GM12878 (cell line): Measurements from ENCODE around the gene FAIM.

ENCODE experiments used
- BCLAF1 ChIP-seq: fragments of 450-650 bp; IDR thresholded peaks from 2 replicates; pipeline ENCODE4 v1.6.1; 2017; ENCODE audit warnings: antibody characterized with exemption, mild to moderate bottlenecking, moderate library complexity
- EZH2 ChIP-seq: IDR thresholded peaks from 2 replicates; pipeline ENCODE4 v1.6.1; 2012; ENCODE audit warnings: low read depth, mild to moderate bottlenecking, control low read depth, inconsistent platforms, low read length, borderline replicate concordance; ENCODE audit not compliant: control insufficient read depth
- FOXK2 ChIP-seq: fragments of 450-650 bp; IDR thresholded peaks from 2 replicates; pipeline ENCODE4 v1.6.1; 2017; ENCODE audit warnings: mild to moderate bottlenecking, moderate library complexity
- HSF1 ChIP-seq: fragments of 150-350 bp; IDR thresholded peaks from 2 replicates; pipeline ENCODE4 v1.6.1; 2014; ENCODE audit warnings: mild to moderate bottlenecking, low read depth, low read length
- JUND ChIP-seq: IDR thresholded peaks from 2 replicates; pipeline ENCODE4 v1.6.1; 2012; ENCODE audit warnings: low read depth, mild to moderate bottlenecking, low read length, improper control_type of control experiment, moderate library complexity
- MEF2A ChIP-seq: IDR thresholded peaks from 2 replicates; pipeline ENCODE4 v1.6.1; 2011; ENCODE audit warnings: low read depth, mild to moderate bottlenecking, low read length, moderate library complexity; ENCODE audit not compliant: insufficient read depth
- POLR2A ChIP-seq: IDR thresholded peaks from 2 replicates; pipeline ENCODE4 v1.6.1; 2011; ENCODE audit warnings: low read depth, mild to moderate bottlenecking, low read length
- SIN3A ChIP-seq: IDR thresholded peaks from 2 replicates; pipeline ENCODE4 v1.6.1; 2012; ENCODE audit warnings: low read depth, low read length, improper control_type of control experiment
- USF1 ChIP-seq: IDR thresholded peaks from 2 replicates; pipeline ENCODE4 v1.6.1; 2011; ENCODE audit warnings: borderline replicate concordance, low read depth, mild to moderate bottlenecking, moderate library complexity, mixed read lengths, low read length; ENCODE audit not compliant: insufficient read depth; ENCODE audit errors: extremely low read length
- ZNF274 ChIP-seq: IDR thresholded peaks from one replicate; pipeline ENCODE4 v1.8.0; 2011; ENCODE audit not compliant: insufficient read length, insufficient read depth
- TF ChIP-seq, protein P1 (sequence below): IDR thresholded peaks from 2 replicates; pipeline ENCODE4 v1.6.1; 2012; ENCODE audit warnings: low read depth, low read length, improper control_type of control experiment
- TF ChIP-seq, protein P2 (sequence below), 3 experiments: IDR thresholded peaks in 2 of 3; conservative IDR thresholded peaks in 1 of 3; 2 replicates each; pipeline ENCODE4 v1.5.1; 2011; ENCODE audit warnings: low read depth in 3 of 3, low read length in 3 of 3, mild to moderate bottlenecking in 3 of 3, control low read depth in 2 of 3, moderate library complexity in 2 of 3, inconsistent platforms in 1 of 3, mixed read lengths in 1 of 3; ENCODE audit not compliant: control insufficient read depth in 2 of 3, insufficient read depth in 1 of 3; ENCODE audit errors: extremely low read depth in 1 of 3
- TF ChIP-seq, protein P3 (sequence below): fragments of 450-650 bp; IDR thresholded peaks from 2 replicates; pipeline ENCODE4 v1.6.1; 2014; ENCODE audit warnings: mild to moderate bottlenecking
- TF ChIP-seq, protein P4 (sequence below): fragments of 450-650 bp; formaldehyde crosslinking; IDR thresholded peaks from 2 replicates; pipeline ENCODE4 v1.4.0; 2020; ENCODE audit warnings: mild to moderate bottlenecking, moderate library complexity

GRCh38 chr3:138578961-138579574 is 29.5 kb upstream of the FAIM start:
- TF ChIP-seq POLR2A = no peak
- no peak for TF ChIP-seq MEF2A
- no peak for TF ChIP-seq FOXK2
- no peak for TF ChIP-seq JUND
- TF ChIP-seq, protein P1, sequence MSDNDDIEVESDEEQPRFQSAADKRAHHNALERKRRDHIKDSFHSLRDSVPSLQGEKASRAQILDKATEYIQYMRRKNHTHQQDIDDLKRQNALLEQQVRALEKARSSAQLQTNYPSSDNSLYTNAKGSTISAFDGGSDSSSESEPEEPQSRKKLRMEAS = no peak
- TF ChIP-seq, protein P2, sequence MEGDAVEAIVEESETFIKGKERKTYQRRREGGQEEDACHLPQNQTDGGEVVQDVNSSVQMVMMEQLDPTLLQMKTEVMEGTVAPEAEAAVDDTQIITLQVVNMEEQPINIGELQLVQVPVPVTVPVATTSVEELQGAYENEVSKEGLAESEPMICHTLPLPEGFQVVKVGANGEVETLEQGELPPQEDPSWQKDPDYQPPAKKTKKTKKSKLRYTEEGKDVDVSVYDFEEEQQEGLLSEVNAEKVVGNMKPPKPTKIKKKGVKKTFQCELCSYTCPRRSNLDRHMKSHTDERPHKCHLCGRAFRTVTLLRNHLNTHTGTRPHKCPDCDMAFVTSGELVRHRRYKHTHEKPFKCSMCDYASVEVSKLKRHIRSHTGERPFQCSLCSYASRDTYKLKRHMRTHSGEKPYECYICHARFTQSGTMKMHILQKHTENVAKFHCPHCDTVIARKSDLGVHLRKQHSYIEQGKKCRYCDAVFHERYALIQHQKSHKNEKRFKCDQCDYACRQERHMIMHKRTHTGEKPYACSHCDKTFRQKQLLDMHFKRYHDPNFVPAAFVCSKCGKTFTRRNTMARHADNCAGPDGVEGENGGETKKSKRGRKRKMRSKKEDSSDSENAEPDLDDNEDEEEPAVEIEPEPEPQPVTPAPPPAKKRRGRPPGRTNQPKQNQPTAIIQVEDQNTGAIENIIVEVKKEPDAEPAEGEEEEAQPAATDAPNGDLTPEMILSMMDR (IDR thresholded peaks at IDR 0.05 in 2 of 3, conservative IDR thresholded peaks at IDR 0.05 in 1 of 3; ENCODE audit: control insufficient read depth in 2 of 3, extremely low read depth in 1 of 3, insufficient read depth in 1 of 3, low read depth in 3 of 3, low read length in 3 of 3) = no peak
- no peak for TF ChIP-seq SIN3A
- TF ChIP-seq, protein P3, sequence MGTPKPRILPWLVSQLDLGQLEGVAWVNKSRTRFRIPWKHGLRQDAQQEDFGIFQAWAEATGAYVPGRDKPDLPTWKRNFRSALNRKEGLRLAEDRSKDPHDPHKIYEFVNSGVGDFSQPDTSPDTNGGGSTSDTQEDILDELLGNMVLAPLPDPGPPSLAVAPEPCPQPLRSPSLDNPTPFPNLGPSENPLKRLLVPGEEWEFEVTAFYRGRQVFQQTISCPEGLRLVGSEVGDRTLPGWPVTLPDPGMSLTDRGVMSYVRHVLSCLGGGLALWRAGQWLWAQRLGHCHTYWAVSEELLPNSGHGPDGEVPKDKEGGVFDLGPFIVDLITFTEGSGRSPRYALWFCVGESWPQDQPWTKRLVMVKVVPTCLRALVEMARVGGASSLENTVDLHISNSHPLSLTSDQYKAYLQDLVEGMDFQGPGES = no peak
- no peak for TF ChIP-seq EZH2
- no peak for TF ChIP-seq BCLAF1
- no peak for TF ChIP-seq HSF1
- no peak for TF ChIP-seq ZNF274
- TF ChIP-seq, protein P4, sequence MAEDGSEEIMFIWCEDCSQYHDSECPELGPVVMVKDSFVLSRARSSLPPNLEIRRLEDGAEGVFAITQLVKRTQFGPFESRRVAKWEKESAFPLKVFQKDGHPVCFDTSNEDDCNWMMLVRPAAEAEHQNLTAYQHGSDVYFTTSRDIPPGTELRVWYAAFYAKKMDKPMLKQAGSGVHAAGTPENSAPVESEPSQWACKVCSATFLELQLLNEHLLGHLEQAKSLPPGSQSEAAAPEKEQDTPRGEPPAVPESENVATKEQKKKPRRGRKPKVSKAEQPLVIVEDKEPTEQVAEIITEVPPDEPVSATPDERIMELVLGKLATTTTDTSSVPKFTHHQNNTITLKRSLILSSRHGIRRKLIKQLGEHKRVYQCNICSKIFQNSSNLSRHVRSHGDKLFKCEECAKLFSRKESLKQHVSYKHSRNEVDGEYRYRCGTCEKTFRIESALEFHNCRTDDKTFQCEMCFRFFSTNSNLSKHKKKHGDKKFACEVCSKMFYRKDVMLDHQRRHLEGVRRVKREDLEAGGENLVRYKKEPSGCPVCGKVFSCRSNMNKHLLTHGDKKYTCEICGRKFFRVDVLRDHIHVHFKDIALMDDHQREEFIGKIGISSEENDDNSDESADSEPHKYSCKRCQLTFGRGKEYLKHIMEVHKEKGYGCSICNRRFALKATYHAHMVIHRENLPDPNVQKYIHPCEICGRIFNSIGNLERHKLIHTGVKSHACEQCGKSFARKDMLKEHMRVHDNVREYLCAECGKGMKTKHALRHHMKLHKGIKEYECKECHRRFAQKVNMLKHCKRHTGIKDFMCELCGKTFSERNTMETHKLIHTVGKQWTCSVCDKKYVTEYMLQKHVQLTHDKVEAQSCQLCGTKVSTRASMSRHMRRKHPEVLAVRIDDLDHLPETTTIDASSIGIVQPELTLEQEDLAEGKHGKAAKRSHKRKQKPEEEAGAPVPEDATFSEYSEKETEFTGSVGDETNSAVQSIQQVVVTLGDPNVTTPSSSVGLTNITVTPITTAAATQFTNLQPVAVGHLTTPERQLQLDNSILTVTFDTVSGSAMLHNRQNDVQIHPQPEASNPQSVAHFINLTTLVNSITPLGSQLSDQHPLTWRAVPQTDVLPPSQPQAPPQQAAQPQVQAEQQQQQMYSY = no peak
- no peak for TF ChIP-seq USF1
